ENCODE measurements around the gene SMIM8.
"Not testable (repeated sequence)": the region's sequence is repeated elsewhere in the genome, so short reads cannot be mapped to it uniquely, and the experiment has no call there.

SMIM8 gene, protein sequence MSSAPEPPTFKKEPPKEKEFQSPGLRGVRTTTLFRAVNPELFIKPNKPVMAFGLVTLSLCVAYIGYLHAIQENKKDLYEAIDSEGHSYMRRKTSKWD

DNA sequence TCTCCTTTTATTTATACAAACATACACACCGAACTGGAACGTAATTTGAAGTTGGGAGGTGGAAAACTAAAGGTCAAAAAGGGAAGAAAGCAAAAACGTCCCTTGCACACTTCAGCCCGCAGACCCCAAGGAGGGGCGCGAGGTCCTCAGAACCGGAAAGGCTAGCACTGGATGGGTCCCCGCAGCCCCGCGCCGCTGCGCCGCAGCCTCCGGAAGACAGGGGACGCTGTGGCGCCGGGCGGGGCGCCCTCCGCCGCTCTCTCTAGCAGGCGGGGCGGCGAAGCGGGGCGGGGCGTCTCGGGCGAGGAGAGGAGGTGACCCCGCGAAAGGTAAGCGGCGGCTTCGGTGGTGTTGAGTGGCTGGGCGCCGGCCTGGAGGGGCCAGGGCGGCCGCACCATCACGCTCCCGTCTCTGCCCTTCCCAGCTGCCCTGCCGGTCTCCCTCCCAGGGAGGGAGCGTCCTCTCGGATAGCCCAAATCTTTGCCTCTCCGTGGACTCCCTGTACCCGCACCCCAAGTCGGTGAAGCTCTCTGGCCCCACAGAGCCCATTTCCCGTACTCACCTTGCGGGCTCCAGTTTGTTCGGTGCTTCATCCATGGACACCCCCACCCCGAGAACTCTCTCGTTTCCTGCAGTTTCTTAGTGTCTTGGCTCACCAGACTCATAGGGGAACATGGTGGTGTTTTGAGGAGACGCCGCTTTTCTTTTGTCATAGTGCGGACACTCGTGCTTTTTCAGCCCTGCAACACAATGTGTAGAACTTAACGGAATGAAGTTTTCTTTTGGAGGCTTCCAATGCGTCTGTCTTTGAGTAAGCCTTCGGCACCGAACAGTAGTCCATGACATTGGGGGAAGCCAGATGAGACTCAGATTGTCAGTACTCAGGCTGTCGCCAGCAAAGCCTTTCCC lies at the start of gene SMIM8:
Gene SMIM8, plus strand, starts transcription at position 285 of the 909 bp plus-strand sequence. CDS start 14,444 bp downstream, outside the sequence.
- DNase-seq (ENCODE audit: low spot score): peak; percentile 85

DNA sequence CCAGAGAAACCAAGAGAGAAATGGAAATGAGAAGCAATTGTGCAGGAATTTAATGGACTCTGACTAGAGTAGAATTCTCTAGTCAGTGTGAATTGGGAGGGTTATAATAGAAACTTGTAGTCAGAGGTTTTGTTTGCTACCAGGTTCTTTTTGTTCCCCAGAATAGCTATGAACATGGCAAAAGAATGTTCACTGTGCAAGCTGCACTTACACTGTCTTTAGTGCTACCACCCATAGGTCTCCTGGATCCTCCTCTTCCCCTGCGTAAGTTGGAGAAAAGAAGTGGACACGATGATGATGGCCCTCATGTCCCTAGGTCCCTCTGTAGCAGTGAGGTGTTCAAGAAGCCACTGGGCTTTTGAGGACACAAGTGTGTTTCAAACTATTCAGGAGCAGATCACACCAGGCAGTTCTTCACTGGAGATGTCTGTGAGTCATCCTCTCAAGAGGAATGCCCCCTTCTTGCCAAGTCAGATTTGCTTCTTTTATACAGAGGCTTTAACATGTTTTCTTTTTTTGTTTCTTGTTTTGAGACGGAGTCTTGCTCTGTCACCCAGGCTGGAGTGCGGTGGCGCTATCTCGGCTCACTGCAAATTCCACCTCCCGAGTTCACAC lies 47.6 kb upstream of the SMIM8 start:
- DNase-seq (ENCODE audit: low spot score): no peak

DNA sequence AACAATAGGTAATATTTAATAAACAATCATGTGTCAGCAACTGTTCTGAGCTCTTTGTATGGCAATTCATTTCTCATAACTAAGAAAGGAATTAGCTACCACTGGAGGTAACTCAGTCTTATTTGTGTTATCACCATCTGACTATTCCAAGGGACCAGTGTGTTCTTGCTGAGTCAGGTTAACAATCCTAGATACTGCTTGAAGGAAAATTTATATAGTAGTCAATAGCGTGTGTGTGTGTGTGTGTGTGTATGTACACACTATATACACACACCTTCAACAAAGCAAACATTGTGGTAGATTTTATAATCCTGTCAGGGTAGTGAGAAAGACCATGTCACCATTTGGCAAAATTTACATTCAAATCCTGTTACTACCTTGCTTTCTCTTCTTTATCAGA lies 45.8 kb upstream of the SMIM8 start:
- DNase-seq (ENCODE audit: low spot score): no peak

DNA sequence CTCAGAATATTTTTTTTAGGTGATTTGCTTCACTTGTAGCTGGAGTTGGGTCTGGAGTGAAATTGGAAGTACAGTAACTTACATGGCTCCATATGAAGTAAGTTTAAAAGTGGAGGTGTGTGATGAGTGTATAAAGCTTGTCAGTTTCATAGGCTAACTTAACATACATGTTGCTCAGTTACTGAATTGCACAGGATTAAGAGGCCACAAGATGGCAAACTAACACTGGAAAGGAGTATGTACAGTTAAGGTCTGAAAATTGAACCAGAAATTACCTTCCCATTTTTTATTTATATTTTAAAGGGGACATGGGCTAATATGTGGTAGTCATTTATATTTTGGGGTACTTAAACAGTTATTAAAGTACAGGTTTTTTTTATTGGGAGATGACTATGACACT lies 45.3 kb upstream of the SMIM8 start:
- no peak for DNase-seq (ENCODE audit: low spot score)

DNA sequence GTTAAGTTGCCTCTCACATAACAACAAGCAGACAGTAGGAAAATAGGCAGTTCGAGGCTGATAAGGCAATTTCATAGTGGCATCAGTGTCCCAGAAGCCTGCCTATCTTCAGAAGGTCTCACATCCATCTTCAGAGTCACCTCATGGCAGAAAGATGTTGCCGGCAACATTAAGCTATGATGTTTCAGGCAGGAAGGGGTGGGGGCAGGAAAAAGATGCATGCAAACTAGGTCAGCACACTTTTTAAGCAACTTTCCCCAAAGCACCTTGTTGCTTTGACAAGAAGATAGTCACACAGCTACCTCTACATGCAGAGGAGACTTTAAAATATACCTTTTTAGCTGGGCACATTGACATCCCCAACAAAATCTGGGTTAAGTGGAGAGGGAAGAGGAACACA lies 43.2 kb upstream of the SMIM8 start:
- DNase-seq (ENCODE audit: low spot score): no peak

DNA sequence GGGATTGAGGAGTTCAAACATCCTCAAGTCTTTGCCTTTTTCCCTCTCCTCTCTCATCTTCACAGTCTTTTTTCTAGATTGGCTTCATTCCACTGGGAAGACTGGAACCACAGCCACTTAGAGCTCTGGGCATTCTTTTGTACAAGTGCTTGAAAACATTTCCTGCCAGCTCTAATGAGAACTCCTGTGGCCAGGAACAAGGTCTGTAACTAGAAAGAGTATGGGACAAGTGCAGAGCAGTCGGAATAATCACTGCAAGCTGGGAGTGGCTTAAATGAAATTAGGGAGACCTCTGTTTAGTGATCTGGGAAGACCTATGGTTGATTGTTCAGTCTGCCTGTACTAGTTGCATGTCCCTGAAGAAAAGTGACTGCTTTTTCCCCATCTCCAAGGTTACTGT lies 41.0 kb upstream of the SMIM8 start:
- no peak for DNase-seq (ENCODE audit: low spot score)

DNA sequence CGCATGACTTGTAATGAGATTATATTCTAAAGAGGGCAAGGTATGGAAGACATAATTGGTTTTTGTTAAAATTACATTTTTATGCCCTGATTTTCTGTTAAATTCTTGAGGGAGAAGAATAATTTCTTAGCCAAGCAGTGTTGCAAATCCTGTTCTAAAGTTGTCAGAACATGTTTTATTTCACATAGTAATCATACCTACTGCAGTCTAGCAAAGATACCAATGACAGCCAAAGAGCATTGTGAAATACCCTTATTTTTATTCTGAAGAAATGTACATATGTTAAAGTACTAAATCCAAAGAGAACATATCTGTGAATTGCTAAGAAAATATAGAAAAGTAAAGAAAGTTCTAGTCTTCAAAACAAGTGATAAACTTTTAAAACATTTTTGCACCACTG lies 39.6 kb upstream of the SMIM8 start:
- DNase-seq (ENCODE audit: low spot score): no peak

DNA sequence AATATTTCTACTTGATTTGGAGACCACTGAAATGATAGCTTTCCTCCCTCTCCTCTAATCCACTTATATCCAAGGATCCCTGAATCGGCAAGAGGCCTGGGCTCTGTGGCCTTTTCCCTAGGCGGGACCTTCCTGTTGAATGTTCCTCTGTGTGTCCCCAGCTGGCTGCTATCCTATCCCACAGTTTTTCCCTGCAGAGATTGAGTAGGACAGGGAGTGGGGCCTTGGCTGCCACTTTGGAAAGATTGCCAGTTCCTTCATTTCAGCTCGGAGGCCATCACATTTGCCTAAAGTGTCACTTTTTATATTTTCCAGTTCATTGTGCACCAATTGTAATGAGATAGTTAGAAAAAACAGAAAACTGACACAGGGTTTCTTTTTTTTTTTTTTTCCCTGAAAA lies 38.9 kb upstream of the SMIM8 start:
- DNase-seq (ENCODE audit: low spot score): no peak

DNA sequence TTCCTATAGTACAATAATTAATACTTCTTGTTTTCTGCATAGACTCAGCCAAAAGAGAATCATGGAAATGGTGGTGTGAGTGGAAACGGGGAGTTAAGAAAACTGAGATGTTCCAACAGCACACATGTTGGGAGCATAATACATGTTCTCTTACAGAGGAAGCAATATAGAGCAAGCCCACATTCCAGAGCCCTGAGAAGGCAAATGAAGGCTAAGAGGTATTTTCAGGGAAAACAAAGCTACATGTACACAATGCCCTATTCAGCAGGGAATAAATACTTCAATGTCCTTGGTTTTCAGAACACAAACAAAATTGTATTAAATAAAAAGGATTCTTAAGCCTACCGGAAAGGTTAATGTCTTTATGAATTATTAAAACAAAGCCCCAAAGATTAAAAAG lies 35.1 kb upstream of the SMIM8 start:
- DNase-seq (ENCODE audit: low spot score): no peak

DNA sequence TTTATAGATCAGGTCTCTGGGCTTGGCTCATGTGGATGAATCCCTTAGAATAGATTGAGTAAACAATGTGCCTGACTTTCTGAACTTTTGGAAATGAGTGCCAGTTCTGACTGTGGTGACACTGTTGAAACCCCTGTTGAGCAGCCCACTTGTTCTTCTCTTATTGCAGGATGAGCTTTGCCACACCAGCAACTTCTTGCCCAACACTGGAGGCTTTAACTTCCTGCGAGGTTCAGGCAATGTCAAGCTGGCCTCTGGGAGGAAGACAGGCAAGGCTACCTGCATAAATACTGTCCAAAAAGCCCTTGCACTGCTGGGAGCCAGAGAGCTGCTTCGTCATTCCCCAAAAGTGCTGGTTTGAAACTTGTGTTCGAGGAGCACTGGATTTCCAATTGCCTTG lies 32.8 kb upstream of the SMIM8 start:
- DNase-seq (ENCODE audit: low spot score): no peak

DNA sequence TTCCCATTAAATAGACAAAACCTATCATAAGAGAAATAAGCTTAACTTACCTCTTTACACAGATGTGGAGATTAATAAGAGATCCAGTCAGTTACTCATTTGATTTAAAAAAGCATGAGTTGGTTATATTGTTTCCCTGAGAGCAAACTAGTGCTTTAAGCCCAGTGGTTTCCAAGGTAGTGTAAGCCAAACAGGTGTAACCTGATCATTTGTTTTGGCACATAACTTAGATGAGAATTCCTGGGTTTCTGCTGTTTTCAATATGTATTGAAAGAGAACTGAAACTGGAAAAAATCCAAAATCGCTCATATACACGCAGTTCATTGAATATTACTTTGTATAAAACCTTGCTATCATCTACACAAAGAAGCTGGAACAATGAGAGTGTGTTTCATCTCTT lies 30.5 kb upstream of the SMIM8 start:
- no peak for DNase-seq (ENCODE audit: low spot score)

DNA sequence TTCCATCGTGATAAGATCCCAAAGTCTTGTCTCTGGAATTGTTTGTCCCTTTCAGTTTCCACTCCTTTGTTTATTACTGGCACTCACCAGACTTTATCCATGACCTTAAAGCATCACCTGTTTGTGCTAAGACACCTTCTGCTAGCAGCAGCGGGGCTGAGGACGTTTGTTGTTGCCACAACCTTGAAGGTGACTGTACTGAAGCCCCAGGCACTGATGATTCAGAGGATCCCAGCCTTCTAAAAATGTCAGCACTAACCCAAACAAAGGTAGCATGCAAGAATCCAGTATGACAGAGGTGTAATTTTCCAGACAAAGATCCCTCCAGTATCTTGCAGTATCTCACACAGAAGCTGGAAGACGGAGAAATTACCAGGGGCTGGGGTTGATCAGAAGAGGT lies 28.9 kb upstream of the SMIM8 start:
- no peak for DNase-seq (ENCODE audit: low spot score)

DNA sequence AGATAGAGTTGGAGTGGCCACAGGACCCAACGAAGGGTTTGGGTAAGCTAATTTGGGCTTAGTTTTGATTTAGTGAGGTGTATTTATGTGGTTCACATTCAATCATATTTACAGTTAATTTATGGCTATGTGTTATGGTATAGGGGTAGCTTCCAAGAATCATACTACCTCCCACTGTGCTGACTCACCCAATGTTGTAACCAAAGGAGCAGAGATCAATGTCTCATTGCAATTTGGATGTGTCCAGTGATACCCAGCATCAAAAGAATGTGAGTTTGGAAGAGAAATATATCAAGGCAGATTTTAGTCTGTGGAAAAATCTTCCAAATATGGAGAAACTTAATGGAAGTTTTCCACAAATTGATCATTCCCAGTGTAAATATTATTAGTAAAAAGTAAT lies 25.3 kb upstream of the SMIM8 start:
- no peak for DNase-seq (ENCODE audit: low spot score)

DNA sequence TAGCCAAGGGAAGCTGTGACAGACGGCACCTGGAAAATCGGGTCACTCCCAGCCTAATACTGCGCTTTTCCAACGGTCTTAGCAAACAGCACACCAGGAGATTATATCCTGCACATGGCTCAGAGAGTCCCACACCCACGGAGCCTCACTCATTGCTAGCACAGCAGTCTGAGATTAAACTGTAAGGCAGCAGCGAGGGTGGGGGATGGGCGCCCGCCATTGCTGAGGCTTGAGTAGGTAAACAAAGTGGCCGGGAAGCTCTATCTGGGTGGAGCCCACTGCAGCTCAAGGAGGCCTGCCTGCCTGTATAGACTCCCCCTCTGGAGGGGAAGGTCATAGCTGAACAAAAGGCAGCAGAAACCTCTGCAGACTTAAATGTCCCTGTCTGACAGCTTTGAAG lies 21.1 kb upstream of the SMIM8 start:
- DNase-seq (ENCODE audit: low spot score): not testable (repeated sequence)

DNA sequence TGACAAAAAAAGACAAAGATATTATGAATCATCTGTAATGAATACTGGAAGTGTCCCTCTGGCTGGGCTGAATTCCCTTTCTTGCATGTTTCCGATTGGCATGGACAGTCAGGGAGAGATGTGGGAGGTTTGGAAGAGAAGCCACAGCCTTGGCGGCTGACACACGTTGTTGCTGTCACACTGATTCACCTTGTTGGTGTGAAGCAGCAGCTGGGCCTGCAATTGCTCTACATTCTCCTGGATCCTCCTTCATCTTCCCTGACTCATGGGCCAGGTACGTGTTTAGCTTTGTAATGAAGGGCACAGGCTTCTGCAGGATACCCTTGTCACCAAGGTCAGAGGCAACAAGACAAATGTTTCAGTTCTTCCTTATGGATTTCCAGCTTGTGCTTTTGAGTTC lies 13.4 kb upstream of the SMIM8 start:
- DNase-seq (ENCODE audit: low spot score): no peak

DNA sequence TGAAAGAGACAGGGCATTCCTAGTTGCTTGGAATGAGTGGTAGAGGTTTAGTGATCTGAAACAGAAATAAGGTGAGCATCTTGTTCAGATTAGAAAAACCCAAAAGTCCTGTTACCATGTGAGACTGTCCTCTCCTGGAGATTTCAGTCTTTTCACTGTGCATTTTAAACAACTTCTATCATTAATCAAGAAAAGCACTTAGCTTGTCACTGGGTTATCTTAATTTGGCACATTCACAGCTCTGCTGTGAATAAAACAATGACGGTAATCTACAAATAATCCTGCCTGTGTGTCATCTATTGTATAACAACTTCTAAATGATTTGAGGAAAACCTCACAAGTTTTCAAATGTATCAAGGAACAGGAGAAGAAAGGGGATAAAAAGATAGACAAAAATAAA lies 9.5 kb upstream of the SMIM8 start:
- DNase-seq (ENCODE audit: low spot score): no peak

DNA sequence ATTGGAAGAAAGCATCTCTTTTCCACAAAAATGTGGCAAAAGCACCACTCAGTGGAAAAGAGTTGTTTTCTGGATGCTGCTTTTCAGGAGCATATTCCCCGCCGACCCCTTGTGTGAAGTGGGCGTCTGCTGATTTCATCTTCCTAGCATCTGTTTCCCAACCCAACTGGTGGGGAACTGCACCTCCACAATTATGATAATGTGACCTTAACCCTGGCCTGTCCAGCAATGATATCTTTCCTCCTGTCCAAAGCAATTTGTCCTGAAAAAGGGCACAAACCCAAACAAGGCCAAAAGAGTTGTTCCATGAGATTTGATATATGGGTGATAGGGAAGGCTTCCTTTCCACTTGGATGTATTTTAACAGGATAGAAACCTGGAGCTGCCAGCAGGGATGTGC lies 7.3 kb upstream of the SMIM8 start:
- no peak for DNase-seq (ENCODE audit: low spot score)

DNA sequence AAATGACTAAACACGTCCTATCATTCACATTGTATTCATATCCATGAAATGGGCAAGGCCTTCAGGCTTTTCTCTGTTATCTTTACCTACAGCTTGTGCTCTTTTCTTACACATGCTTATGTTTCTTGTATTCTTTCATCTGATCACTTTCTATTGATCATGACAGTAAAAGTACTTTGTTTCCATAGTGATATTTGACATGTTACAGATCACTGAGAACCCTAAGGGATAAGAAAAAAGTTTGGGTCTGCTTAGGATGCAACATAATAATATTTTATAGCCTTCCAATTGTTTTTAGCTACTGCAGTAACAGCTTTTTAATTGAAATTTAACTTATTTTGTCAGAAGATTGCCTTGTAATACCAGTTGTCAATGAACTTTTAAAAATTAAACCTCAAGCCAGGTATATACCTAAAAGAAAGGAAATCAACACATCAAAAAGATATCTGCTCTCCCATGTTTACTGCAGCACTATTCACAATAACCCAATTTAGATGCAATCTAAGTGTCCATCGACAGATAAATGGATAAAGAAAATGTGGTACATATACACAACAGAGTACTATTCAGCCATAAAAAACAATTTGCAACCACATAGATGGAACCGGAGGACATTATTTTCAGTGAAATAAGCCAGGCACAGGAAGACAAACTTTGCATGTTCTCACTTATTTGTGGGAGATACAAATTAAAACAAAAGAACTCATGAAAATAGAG lies 3.0 kb upstream of the SMIM8 start:
- DNase-seq (ENCODE audit: low spot score): no peak

DNA sequence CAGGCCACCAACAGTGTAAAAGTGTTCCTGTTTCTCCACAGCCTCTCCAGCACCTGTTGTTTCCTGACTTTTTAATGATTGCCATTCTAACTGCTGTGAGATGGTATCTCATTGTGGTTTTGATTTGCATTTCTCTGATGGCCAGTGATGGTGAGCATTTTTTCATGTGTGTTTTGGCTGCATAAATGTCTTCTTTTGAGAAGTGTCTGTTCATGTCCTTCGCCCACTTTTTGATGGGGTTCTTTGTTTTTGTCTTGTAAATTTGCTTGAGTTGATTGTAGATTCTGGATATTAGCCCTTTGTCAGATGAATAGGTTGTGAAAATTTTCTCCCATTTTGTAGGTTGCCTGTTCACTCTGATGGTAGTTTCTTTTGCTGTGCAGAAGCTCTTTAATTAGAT lies 1.5 kb downstream of the SMIM8 start:
- not testable (repeated sequence) for DNase-seq (ENCODE audit: low spot score)

DNA sequence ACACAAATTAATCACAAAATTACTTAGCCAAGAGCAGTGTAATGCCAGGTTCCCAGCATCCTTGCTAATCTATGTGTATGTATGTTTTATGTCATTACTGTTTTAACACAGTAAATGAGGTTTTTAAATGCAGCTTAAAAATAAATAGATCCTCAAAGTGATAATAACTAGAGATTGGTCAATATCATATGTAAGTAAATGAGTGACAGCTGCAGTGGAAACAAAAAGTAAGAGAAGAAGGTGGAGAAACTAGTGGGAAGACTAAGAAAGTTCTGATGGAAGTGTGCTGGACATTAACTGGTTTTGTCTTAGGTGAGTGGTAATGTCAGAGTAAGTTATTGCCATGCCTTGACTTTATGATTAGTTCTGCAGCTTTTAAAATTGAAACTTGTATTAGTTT lies 8.6 kb downstream of the SMIM8 start:
- no peak for DNase-seq (ENCODE audit: low spot score)

DNA sequence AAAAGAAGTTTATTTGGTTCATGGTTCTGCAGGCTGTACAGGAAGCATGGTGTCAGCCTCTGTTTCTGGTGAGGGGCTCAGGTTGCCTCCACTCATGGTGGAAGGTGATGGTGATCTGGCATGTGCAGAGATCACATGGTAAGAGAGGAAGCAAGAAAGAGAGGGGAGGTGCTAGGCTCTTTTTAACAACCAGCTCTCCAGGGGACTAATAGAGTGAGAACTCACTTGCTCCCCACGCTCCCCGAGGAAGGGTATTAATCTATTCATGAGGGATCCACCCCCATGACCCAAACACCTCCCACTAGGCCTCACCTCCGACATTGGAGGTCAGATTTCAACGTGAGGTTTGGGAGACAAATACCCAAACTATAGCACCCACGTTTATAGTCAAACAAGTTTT lies 10.6 kb downstream of the SMIM8 start:
- no peak for DNase-seq (ENCODE audit: low spot score)

DNA sequence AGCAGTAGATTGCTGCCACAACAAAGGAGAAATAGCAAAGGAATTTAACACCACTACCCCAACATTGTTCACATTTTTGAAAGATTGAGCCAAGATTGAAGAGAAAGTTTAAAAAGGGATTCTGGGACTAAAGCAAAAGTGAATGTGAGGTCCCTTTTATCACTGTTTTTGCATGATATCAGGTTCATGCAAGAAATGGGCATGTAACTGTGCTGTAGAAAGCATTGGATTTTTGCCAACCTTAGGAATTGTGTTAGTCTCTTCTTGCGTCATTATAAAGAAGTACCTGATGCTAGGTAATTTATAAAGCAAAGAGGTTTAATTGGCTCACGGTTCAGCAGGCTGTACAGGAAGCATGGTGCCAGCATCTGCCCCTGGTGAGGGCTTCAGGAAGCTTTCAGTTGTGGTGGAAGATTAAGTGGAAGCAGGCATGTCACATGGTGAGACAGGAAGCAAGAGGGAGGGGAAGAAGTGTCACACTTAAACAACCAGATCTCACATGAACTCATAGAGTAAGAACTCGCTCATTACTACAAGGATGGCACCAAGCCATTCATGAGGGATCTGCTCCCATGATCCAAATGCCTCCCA lies 11.3 kb downstream of the SMIM8 start:
- DNase-seq (ENCODE audit: low spot score): no peak

DNA sequence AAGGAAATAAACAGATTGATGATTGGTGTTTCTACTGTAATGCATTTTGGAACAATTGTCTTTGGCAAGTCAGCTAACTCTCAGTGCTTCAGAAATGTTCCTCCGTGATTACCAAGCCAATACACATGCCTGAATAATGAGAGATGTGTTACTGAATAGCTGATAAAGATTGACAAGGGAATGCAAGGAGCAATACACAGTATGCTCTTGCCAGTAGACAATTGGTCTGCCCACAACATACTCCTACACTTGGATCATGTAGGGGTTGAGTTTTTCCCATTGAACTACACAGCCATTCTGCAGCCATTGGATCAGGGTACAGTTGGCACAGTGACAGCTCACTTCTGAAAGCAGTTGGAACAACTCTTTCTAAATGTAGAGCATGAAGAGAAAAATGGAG lies 12.3 kb downstream of the SMIM8 start:
- DNase-seq (ENCODE audit: low spot score): no peak

All from HuH-7 (cell line).